ENCODE data around the gene TNFRSF4. TPM values are rescaled to one million over a fixed set of nuclear protein-coding genes. Genes with fewer than 3 reads are reported as not detected.

TNFRSF4 gene
- total and polyA plus RNA-seq, 10 of the 15 experiments (the other 5 are each of a cell fraction or from before 2014, with no cell fraction given): 0.05 to 7.3 (median 2.5) TPM; not detected in 1

DNA sequence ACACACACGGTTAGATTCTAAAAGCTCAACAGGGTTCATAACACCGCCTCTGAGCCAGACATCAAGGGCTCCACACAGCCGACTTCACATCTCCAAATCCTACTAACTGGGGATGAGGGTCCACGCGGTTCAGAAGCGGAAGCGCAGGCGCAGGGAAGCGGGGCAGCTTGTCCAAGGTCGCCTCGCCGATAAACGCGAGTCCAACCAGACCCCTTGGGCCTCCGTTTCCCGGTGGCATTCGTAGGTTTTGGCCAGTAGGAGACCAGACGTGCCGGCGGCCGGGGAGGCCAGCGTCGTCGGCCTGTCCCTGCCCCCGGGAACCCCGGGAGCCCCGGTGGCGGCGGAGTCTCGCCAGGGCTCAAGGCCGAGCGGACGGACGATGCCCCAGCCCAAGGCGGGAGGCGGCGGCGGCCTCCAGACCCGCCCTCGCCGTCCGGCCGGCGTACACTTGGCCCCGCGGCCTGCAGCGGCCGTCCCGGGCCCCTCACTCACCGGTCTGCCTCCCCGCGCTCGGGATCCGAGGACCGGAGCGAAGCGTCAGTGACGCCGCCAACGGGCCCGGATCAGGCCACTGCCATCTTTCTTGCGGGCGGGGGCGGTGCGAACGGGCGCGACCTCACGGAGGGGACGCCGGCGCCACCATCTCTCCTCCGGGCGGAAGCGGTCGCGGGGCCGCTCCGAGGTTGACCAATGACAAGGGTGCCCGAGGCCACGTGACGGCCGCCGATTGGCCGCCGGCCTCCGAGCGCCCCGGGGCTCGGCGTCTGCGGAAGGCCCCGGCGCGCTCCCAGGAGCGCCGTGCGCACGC lies 17.7 kb upstream of the TNFRSF4 start, which contains the start of gene SDF4 (continued):
- TF ChIP-seq, protein P1, sequence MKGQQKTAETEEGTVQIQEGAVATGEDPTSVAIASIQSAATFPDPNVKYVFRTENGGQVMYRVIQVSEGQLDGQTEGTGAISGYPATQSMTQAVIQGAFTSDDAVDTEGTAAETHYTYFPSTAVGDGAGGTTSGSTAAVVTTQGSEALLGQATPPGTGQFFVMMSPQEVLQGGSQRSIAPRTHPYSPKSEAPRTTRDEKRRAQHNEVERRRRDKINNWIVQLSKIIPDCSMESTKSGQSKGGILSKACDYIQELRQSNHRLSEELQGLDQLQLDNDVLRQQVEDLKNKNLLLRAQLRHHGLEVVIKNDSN (IDR thresholded peaks at IDR 0.05; ENCODE audit: borderline replicate concordance, extremely low read length, insufficient read depth, low read depth, low read length): peak; percentile 95
- TF ChIP-seq, protein P2, sequence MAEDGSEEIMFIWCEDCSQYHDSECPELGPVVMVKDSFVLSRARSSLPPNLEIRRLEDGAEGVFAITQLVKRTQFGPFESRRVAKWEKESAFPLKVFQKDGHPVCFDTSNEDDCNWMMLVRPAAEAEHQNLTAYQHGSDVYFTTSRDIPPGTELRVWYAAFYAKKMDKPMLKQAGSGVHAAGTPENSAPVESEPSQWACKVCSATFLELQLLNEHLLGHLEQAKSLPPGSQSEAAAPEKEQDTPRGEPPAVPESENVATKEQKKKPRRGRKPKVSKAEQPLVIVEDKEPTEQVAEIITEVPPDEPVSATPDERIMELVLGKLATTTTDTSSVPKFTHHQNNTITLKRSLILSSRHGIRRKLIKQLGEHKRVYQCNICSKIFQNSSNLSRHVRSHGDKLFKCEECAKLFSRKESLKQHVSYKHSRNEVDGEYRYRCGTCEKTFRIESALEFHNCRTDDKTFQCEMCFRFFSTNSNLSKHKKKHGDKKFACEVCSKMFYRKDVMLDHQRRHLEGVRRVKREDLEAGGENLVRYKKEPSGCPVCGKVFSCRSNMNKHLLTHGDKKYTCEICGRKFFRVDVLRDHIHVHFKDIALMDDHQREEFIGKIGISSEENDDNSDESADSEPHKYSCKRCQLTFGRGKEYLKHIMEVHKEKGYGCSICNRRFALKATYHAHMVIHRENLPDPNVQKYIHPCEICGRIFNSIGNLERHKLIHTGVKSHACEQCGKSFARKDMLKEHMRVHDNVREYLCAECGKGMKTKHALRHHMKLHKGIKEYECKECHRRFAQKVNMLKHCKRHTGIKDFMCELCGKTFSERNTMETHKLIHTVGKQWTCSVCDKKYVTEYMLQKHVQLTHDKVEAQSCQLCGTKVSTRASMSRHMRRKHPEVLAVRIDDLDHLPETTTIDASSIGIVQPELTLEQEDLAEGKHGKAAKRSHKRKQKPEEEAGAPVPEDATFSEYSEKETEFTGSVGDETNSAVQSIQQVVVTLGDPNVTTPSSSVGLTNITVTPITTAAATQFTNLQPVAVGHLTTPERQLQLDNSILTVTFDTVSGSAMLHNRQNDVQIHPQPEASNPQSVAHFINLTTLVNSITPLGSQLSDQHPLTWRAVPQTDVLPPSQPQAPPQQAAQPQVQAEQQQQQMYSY (CRISPR knock-in tag; IDR thresholded peaks at IDR 0.05): no peak
- no peak for TF ChIP-seq CBX5 (IDR thresholded peaks at IDR 0.05; ENCODE audit: low read depth)
- no peak for TF ChIP-seq KLF5 (IDR thresholded peaks at IDR 0.05; ENCODE audit: partially characterized antibody)
- TF ChIP-seq ZSCAN29 (IDR thresholded peaks at IDR 0.05): peak; percentile 39; the same call in 1 of the 2 replicates
- TF ChIP-seq BMI1 (IDR thresholded peaks at IDR 0.05; ENCODE audit: borderline replicate concordance): no peak
- TF ChIP-seq, protein P3, sequence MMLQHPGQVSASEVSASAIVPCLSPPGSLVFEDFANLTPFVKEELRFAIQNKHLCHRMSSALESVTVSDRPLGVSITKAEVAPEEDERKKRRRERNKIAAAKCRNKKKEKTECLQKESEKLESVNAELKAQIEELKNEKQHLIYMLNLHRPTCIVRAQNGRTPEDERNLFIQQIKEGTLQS (IDR thresholded peaks at IDR 0.05; ENCODE audit: borderline replicate concordance, extremely low read depth, low read depth, low read length): peak; percentile 92; the same call in 1 of the 2 replicates
- TF ChIP-seq NRF1 (conservative IDR thresholded peaks at IDR 0.05; ENCODE audit: low read depth, low read length): peak; percentile 85
- TF ChIP-seq HCFC1 (IDR thresholded peaks at IDR 0.05; ENCODE audit: low read length): peak; percentile 86
- TF ChIP-seq SIX5 (IDR thresholded peaks at IDR 0.05; ENCODE audit: low read depth, low read length, severe bottlenecking): peak; percentile 75
- no peak for TF ChIP-seq YBX1 (IDR thresholded peaks at IDR 0.05)
- TF ChIP-seq, protein P4, sequence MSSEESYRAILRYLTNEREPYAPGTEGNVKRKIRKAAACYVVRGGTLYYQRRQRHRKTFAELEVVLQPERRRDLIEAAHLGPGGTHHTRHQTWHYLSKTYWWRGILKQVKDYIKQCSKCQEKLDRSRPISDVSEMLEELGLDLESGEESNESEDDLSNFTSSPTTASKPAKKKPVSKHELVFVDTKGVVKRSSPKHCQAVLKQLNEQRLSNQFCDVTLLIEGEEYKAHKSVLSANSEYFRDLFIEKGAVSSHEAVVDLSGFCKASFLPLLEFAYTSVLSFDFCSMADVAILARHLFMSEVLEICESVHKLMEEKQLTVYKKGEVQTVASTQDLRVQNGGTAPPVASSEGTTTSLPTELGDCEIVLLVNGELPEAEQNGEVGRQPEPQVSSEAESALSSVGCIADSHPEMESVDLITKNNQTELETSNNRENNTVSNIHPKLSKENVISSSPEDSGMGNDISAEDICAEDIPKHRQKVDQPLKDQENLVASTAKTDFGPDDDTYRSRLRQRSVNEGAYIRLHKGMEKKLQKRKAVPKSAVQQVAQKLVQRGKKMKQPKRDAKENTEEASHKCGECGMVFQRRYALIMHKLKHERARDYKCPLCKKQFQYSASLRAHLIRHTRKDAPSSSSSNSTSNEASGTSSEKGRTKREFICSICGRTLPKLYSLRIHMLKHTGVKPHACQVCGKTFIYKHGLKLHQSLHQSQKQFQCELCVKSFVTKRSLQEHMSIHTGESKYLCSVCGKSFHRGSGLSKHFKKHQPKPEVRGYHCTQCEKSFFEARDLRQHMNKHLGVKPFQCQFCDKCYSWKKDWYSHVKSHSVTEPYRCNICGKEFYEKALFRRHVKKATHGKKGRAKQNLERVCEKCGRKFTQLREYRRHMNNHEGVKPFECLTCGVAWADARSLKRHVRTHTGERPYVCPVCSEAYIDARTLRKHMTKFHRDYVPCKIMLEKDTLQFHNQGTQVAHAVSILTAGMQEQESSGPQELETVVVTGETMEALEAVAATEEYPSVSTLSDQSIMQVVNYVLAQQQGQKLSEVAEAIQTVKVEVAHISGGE (CRISPR knock-in tag; IDR thresholded peaks at IDR 0.05): no peak
- TF ChIP-seq MEF2A (IDR thresholded peaks at IDR 0.05; ENCODE audit: insufficient read depth, low read depth, low read length): no peak
- TF ChIP-seq ETV6 (conservative IDR thresholded peaks at IDR 0.05 in 1 of 2, IDR thresholded peaks at IDR 0.05 in 1 of 2; ENCODE audit: borderline replicate concordance in 1 of 2, low read depth in 1 of 2): no peak
- 0 out of 2 replicates have a peak, but pooled peaks have one; percentile 16 for TF ChIP-seq JUND (IDR thresholded peaks at IDR 0.05; ENCODE audit: low read depth, low read length)
- TF ChIP-seq ZNF207 (IDR thresholded peaks at IDR 0.05; ENCODE audit: borderline replicate concordance): peak; percentile 89; the same call in 1 of the 2 replicates
